CD1c-positive myeloid dendritic cell (primary cell): ENCODE results near the gene WDR11.

Experiments used
- DNase-seq: peaks from one replicate; pipeline ENCODE4 v3.0.0-alpha.2; 2016; ENCODE audit errors: extremely low spot score

Gene WDR11

GRCh38 chr10:120850911-120851865, at the start of gene WDR11:
WDR11 (plus strand) TSS chr10:120851362; CDS start chr10:120851421, 59 bp downstream.
- DNase-seq = peak; percentile 83

- no peak for DNase-seq
These were observed 48.2 kb upstream of the WDR11 start for GRCh38 chr10:120802935-120803334.

- no peak for DNase-seq
These were observed 47.2 kb upstream of the WDR11 start for GRCh38 chr10:120803972-120804371.

GRCh38 chr10:120805014-120805812, 45.9 kb upstream of the WDR11 start:
- DNase-seq = no peak

GRCh38 chr10:120806081-120806480, 45.1 kb upstream of the WDR11 start:
- no peak for DNase-seq

GRCh38 chr10:120810298-120810697, 40.9 kb upstream of the WDR11 start:
- no peak for DNase-seq

- DNase-seq = no peak
These were observed 38.1 kb upstream of the WDR11 start for GRCh38 chr10:120813085-120813484.

GRCh38 chr10:120818301-120818700, 32.9 kb upstream of the WDR11 start:
- DNase-seq = no peak

- DNase-seq = no peak
These were observed 31.8 kb upstream of the WDR11 start for GRCh38 chr10:120819366-120819765.

GRCh38 chr10:120823266-120823665, 27.9 kb upstream of the WDR11 start:
- DNase-seq = no peak

GRCh38 chr10:120824881-120825309, 26.3 kb upstream of the WDR11 start:
- DNase-seq = peak; percentile 39

GRCh38 chr10:120825878-120826769, 25.0 kb upstream of the WDR11 start:
- no peak for DNase-seq

GRCh38 chr10:120827251-120827875, 23.8 kb upstream of the WDR11 start:
- no peak for DNase-seq

- no peak for DNase-seq
These were observed 22.3 kb upstream of the WDR11 start for GRCh38 chr10:120828763-120829319.

- DNase-seq = no peak
These were observed 19.1 kb upstream of the WDR11 start for GRCh38 chr10:120832106-120832505.

- no peak for DNase-seq
These were observed 17.8 kb upstream of the WDR11 start for GRCh38 chr10:120833222-120833928.

- DNase-seq = no peak
These were observed 15.6 kb upstream of the WDR11 start for GRCh38 chr10:120835603-120836002.

GRCh38 chr10:120838941-120839340, 12.2 kb upstream of the WDR11 start:
- no peak for DNase-seq

GRCh38 chr10:120841522-120842189, 9.5 kb upstream of the WDR11 start:
- no peak for DNase-seq

GRCh38 chr10:120854388-120854787, 3.2 kb downstream of the WDR11 start:
- DNase-seq = peak; percentile 33
